ENCODE measurements around the gene KRT73.

DNA sequence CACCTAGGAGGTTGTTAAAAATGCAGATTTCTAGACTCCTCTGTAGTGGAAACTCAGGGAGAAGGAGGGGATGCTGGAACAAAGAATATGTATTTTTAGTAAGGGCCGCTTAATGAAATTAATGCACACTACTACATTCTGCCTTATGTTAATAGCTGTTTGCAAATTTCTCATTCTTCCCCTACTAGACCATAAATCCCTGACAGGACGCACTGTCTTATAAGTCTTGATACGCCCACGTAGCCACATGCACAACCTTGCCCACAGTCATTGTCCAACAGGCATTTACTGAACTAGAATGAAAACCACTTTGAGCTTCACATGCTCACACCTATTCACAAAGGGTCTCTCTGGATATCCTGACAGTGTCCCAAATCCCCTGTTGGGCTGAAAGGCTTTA is 23.1 kb upstream of the KRT73 start:
- no peak for TF ChIP-seq ZNF274 (IDR thresholded peaks at IDR 0.05; ENCODE audit: borderline replicate concordance, extremely low read depth, low read length)
- TF ChIP-seq, protein P1, sequence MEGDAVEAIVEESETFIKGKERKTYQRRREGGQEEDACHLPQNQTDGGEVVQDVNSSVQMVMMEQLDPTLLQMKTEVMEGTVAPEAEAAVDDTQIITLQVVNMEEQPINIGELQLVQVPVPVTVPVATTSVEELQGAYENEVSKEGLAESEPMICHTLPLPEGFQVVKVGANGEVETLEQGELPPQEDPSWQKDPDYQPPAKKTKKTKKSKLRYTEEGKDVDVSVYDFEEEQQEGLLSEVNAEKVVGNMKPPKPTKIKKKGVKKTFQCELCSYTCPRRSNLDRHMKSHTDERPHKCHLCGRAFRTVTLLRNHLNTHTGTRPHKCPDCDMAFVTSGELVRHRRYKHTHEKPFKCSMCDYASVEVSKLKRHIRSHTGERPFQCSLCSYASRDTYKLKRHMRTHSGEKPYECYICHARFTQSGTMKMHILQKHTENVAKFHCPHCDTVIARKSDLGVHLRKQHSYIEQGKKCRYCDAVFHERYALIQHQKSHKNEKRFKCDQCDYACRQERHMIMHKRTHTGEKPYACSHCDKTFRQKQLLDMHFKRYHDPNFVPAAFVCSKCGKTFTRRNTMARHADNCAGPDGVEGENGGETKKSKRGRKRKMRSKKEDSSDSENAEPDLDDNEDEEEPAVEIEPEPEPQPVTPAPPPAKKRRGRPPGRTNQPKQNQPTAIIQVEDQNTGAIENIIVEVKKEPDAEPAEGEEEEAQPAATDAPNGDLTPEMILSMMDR (IDR thresholded peaks at IDR 0.05; ENCODE audit: control extremely low read depth in 1 of 3, insufficient read depth in 1 of 3, low read depth in 1 of 3, low read length in 3 of 3) = no peak
- TF ChIP-seq POLR2A (IDR thresholded peaks at IDR 0.05; ENCODE audit: control extremely low read depth in 1 of 2, low read depth in 2 of 2, low read length in 2 of 2) = no peak
- TF ChIP-seq POLR2AphosphoS5 (IDR thresholded peaks at IDR 0.05; ENCODE audit: low read depth, low read length) = no peak
- no peak for TF ChIP-seq HDAC2 (IDR thresholded peaks at IDR 0.05; ENCODE audit: borderline replicate concordance in 1 of 2, low read depth in 2 of 2, low read length in 2 of 2)
- TF ChIP-seq NANOG (IDR thresholded peaks at IDR 0.05; ENCODE audit: insufficient read depth, low read depth, low read length, poor library complexity, severe bottlenecking) = no peak
- no peak for TF ChIP-seq EP300 (IDR thresholded peaks at IDR 0.05; ENCODE audit: borderline replicate concordance in 1 of 2, low read depth in 2 of 2, low read length in 2 of 2)
- no peak for TF ChIP-seq GABPA (IDR thresholded peaks at IDR 0.05; ENCODE audit: borderline replicate concordance, insufficient read depth, low read length)
- TF ChIP-seq HDAC6 (IDR thresholded peaks at IDR 0.05; ENCODE audit: low read depth, low read length) = no peak
- TF ChIP-seq CREB1 (IDR thresholded peaks at IDR 0.05) = no peak
- no peak for TF ChIP-seq EZH2 (IDR thresholded peaks at IDR 0.05; ENCODE audit: low read depth, low read length, severe bottlenecking)
- TF ChIP-seq ASH2L (IDR thresholded peaks at IDR 0.05; ENCODE audit: low read length) = no peak
- TF ChIP-seq TCF12 (IDR thresholded peaks at IDR 0.05; ENCODE audit: low read depth, low read length) = no peak
- TF ChIP-seq, protein P2, sequence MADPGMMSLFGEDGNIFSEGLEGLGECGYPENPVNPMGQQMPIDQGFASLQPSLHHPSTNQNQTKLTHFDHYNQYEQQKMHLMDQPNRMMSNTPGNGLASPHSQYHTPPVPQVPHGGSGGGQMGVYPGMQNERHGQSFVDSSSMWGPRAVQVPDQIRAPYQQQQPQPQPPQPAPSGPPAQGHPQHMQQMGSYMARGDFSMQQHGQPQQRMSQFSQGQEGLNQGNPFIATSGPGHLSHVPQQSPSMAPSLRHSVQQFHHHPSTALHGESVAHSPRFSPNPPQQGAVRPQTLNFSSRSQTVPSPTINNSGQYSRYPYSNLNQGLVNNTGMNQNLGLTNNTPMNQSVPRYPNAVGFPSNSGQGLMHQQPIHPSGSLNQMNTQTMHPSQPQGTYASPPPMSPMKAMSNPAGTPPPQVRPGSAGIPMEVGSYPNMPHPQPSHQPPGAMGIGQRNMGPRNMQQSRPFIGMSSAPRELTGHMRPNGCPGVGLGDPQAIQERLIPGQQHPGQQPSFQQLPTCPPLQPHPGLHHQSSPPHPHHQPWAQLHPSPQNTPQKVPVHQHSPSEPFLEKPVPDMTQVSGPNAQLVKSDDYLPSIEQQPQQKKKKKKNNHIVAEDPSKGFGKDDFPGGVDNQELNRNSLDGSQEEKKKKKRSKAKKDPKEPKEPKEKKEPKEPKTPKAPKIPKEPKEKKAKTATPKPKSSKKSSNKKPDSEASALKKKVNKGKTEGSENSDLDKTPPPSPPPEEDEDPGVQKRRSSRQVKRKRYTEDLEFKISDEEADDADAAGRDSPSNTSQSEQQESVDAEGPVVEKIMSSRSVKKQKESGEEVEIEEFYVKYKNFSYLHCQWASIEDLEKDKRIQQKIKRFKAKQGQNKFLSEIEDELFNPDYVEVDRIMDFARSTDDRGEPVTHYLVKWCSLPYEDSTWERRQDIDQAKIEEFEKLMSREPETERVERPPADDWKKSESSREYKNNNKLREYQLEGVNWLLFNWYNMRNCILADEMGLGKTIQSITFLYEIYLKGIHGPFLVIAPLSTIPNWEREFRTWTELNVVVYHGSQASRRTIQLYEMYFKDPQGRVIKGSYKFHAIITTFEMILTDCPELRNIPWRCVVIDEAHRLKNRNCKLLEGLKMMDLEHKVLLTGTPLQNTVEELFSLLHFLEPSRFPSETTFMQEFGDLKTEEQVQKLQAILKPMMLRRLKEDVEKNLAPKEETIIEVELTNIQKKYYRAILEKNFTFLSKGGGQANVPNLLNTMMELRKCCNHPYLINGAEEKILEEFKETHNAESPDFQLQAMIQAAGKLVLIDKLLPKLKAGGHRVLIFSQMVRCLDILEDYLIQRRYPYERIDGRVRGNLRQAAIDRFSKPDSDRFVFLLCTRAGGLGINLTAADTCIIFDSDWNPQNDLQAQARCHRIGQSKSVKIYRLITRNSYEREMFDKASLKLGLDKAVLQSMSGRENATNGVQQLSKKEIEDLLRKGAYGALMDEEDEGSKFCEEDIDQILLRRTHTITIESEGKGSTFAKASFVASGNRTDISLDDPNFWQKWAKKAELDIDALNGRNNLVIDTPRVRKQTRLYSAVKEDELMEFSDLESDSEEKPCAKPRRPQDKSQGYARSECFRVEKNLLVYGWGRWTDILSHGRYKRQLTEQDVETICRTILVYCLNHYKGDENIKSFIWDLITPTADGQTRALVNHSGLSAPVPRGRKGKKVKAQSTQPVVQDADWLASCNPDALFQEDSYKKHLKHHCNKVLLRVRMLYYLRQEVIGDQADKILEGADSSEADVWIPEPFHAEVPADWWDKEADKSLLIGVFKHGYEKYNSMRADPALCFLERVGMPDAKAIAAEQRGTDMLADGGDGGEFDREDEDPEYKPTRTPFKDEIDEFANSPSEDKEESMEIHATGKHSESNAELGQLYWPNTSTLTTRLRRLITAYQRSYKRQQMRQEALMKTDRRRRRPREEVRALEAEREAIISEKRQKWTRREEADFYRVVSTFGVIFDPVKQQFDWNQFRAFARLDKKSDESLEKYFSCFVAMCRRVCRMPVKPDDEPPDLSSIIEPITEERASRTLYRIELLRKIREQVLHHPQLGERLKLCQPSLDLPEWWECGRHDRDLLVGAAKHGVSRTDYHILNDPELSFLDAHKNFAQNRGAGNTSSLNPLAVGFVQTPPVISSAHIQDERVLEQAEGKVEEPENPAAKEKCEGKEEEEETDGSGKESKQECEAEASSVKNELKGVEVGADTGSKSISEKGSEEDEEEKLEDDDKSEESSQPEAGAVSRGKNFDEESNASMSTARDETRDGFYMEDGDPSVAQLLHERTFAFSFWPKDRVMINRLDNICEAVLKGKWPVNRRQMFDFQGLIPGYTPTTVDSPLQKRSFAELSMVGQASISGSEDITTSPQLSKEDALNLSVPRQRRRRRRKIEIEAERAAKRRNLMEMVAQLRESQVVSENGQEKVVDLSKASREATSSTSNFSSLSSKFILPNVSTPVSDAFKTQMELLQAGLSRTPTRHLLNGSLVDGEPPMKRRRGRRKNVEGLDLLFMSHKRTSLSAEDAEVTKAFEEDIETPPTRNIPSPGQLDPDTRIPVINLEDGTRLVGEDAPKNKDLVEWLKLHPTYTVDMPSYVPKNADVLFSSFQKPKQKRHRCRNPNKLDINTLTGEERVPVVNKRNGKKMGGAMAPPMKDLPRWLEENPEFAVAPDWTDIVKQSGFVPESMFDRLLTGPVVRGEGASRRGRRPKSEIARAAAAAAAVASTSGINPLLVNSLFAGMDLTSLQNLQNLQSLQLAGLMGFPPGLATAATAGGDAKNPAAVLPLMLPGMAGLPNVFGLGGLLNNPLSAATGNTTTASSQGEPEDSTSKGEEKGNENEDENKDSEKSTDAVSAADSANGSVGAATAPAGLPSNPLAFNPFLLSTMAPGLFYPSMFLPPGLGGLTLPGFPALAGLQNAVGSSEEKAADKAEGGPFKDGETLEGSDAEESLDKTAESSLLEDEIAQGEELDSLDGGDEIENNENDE (IDR thresholded peaks at IDR 0.05; ENCODE audit: insufficient replicate concordance, low read length) = no peak

Data from H1 (cell line).